ENCODE data around the gene CLIP3. TPM values are rescaled to one million over a fixed set of nuclear protein-coding genes. Genes with fewer than 3 reads are reported as not detected.
"Not testable (repeated sequence)": the region's sequence is repeated elsewhere in the genome, so short reads cannot be mapped to it uniquely, and the experiment has no call there.

The CLIP3 gene
- polyA plus RNA-seq, 2 donors, result 2.8 to 7.3 TPM

- H3K4me3 ChIP-seq (ENCODE audit: low read depth in 1 of 2, low read length in 2 of 2), result no peak overlapping the region
- H3K9me3 ChIP-seq (ENCODE audit: control insufficient read depth in 2 of 2, insufficient read depth in 1 of 2, low read depth in 1 of 2, low read length in 1 of 2), result no peaks in the 10 kb centered on the region
- WGBS, 2 donors, result 87 to 92% methylated on average over 5 of the region's 5 CpGs
- H3K36me3 ChIP-seq (ENCODE audit: control insufficient read depth in 2 of 2, insufficient read depth in 2 of 2, low read length in 1 of 2), result no peaks in the 10 kb centered on the region
- no peaks in the 10 kb centered on the region for H3K27me3 ChIP-seq (ENCODE audit: control insufficient read depth in 1 of 2, insufficient read depth in 2 of 2, low read length in 2 of 2)
- H3K27ac ChIP-seq (ENCODE audit: low read depth in 2 of 2, low read length in 1 of 2), result no peak overlapping the region
- no peaks in the 10 kb centered on the region for H3K4me1 ChIP-seq (ENCODE audit: control insufficient read depth in 2 of 2, insufficient read depth in 2 of 2, low read length in 1 of 2)
These were observed 46.6 kb downstream of the CLIP3 start for GRCh38 chr19:35986111-35986510.

- no peaks in the 10 kb centered on the region for H3K27me3 ChIP-seq (ENCODE audit: control insufficient read depth in 1 of 2, insufficient read depth in 2 of 2, low read length in 2 of 2)
- H3K27ac ChIP-seq (ENCODE audit: low read depth in 2 of 2, low read length in 1 of 2), result no peak overlapping the region
- WGBS, 2 donors, result 71 to 80% methylated on average over 8 of the region's 8 CpGs
- H3K4me1 ChIP-seq (ENCODE audit: control insufficient read depth in 2 of 2, insufficient read depth in 2 of 2, low read length in 1 of 2), result no peaks in the 10 kb centered on the region
- no peak overlapping the region for H3K4me3 ChIP-seq (ENCODE audit: low read depth in 1 of 2, low read length in 2 of 2)
- H3K9me3 ChIP-seq (ENCODE audit: control insufficient read depth in 2 of 2, insufficient read depth in 1 of 2, low read depth in 1 of 2, low read length in 1 of 2), result no peaks in the 10 kb centered on the region
- no peaks in the 10 kb centered on the region for H3K36me3 ChIP-seq (ENCODE audit: control insufficient read depth in 2 of 2, insufficient read depth in 2 of 2, low read length in 1 of 2)
These were observed 49.5 kb downstream of the CLIP3 start for GRCh38 chr19:35983177-35983576.

- 83 to 85% methylated on average over 4 of the region's 4 CpGs for WGBS, 2 donors
- not testable (repeated sequence) for H3K4me3 ChIP-seq (ENCODE audit: low read depth in 1 of 2, low read length in 2 of 2); H3K27me3 ChIP-seq (ENCODE audit: control insufficient read depth in 1 of 2, insufficient read depth in 2 of 2, low read length in 2 of 2)
These were observed 51.7 kb downstream of the CLIP3 start for GRCh38 chr19:35980997-35981396.

GRCh38 chr19:35978832-35979365 lies 53.8 kb downstream of the CLIP3 start:
- no peaks in the 10 kb centered on the region for H3K36me3 ChIP-seq (ENCODE audit: control insufficient read depth in 2 of 2, insufficient read depth in 2 of 2, low read length in 1 of 2)
- WGBS, 2 donors, result 62 to 63% methylated on average over 20 of the region's 20 CpGs
- no peaks in the 10 kb centered on the region for H3K9me3 ChIP-seq (ENCODE audit: control insufficient read depth in 2 of 2, insufficient read depth in 1 of 2, low read depth in 1 of 2, low read length in 1 of 2)
- H3K4me3 ChIP-seq (ENCODE audit: low read depth in 1 of 2, low read length in 2 of 2), result no peak overlapping the region
- no peaks in the 10 kb centered on the region for H3K27me3 ChIP-seq (ENCODE audit: control insufficient read depth in 1 of 2, insufficient read depth in 2 of 2, low read length in 2 of 2)
- H3K27ac ChIP-seq (ENCODE audit: low read depth in 2 of 2, low read length in 1 of 2), result no peak overlapping the region
- no peaks in the 10 kb centered on the region for H3K4me1 ChIP-seq (ENCODE audit: control insufficient read depth in 2 of 2, insufficient read depth in 2 of 2, low read length in 1 of 2)

More at GRCh38 chr19:35980997-35981396, 51.7 kb downstream of the CLIP3 start:
- not testable (repeated sequence) for H3K9me3 ChIP-seq (ENCODE audit: control insufficient read depth in 2 of 2, insufficient read depth in 1 of 2, low read depth in 1 of 2, low read length in 1 of 2); H3K4me1 ChIP-seq (ENCODE audit: control insufficient read depth in 2 of 2, insufficient read depth in 2 of 2, low read length in 1 of 2); H3K36me3 ChIP-seq (ENCODE audit: control insufficient read depth in 2 of 2, insufficient read depth in 2 of 2, low read length in 1 of 2); H3K27ac ChIP-seq (ENCODE audit: low read depth in 2 of 2, low read length in 1 of 2)

- Histone ChIP-seq H3K27me3 (ENCODE audit: control insufficient read depth in 1 of 2, insufficient read depth in 2 of 2, low read length in 2 of 2) (no peaks in the 10 kb centered on the region), H3K9me3 (ENCODE audit: control insufficient read depth in 2 of 2, insufficient read depth in 1 of 2, low read depth in 1 of 2, low read length in 1 of 2) (no peaks in the 10 kb centered on the region), H3K36me3 (ENCODE audit: control insufficient read depth in 2 of 2, insufficient read depth in 2 of 2, low read length in 1 of 2) (no peaks in the 10 kb centered on the region), H3K27ac (ENCODE audit: low read depth in 2 of 2, low read length in 1 of 2) (no peak overlapping the region), H3K4me3 (ENCODE audit: low read depth in 1 of 2, low read length in 2 of 2) (no peak overlapping the region), H3K4me1 (ENCODE audit: control insufficient read depth in 2 of 2, insufficient read depth in 2 of 2, low read length in 1 of 2) (no peaks in the 10 kb centered on the region)
- WGBS, 2 donors, result 45 to 50% methylated on average over 5 of the region's 5 CpGs
These were observed 54.4 kb downstream of the CLIP3 start for GRCh38 chr19:35978271-35978670.

GRCh38 chr19:35977446-35978222 lies 55.0 kb downstream of the CLIP3 start:
- H3K4me1 ChIP-seq (ENCODE audit: control insufficient read depth in 2 of 2, insufficient read depth in 2 of 2, low read length in 1 of 2), result no peaks in the 10 kb centered on the region
- 52 to 56% methylated on average over 14 of the region's 14 CpGs for WGBS, 2 donors
- H3K9me3 ChIP-seq (ENCODE audit: control insufficient read depth in 2 of 2, insufficient read depth in 1 of 2, low read depth in 1 of 2, low read length in 1 of 2), result no peaks in the 10 kb centered on the region
- H3K4me3 ChIP-seq (ENCODE audit: low read depth in 1 of 2, low read length in 2 of 2), result no peak overlapping the region
- no peaks in the 10 kb centered on the region for H3K27me3 ChIP-seq (ENCODE audit: control insufficient read depth in 1 of 2, insufficient read depth in 2 of 2, low read length in 2 of 2)
- no peaks in the 10 kb centered on the region for H3K36me3 ChIP-seq (ENCODE audit: control insufficient read depth in 2 of 2, insufficient read depth in 2 of 2, low read length in 1 of 2)
- H3K27ac ChIP-seq (ENCODE audit: low read depth in 2 of 2, low read length in 1 of 2), result no peak overlapping the region

GRCh38 chr19:35975608-35976214 lies 57.0 kb downstream of the CLIP3 start:
- H3K9me3 ChIP-seq (ENCODE audit: control insufficient read depth in 2 of 2, insufficient read depth in 1 of 2, low read depth in 1 of 2, low read length in 1 of 2), result no peaks in the 10 kb centered on the region
- no peak overlapping the region for H3K4me3 ChIP-seq (ENCODE audit: low read depth in 1 of 2, low read length in 2 of 2)
- H3K27me3 ChIP-seq (ENCODE audit: control insufficient read depth in 1 of 2, insufficient read depth in 2 of 2, low read length in 2 of 2), result no peaks in the 10 kb centered on the region
- no peaks in the 10 kb centered on the region for H3K4me1 ChIP-seq (ENCODE audit: control insufficient read depth in 2 of 2, insufficient read depth in 2 of 2, low read length in 1 of 2)
- no peak overlapping the region for H3K27ac ChIP-seq (ENCODE audit: low read depth in 2 of 2, low read length in 1 of 2)
- H3K36me3 ChIP-seq (ENCODE audit: control insufficient read depth in 2 of 2, insufficient read depth in 2 of 2, low read length in 1 of 2), result no peaks in the 10 kb centered on the region
- 32 to 41% methylated on average over 5 of the region's 5 CpGs for WGBS, 2 donors

GRCh38 chr19:35973487-35973886 lies 59.2 kb downstream of the CLIP3 start:
- 39 to 42% methylated on average over 8 of the region's 8 CpGs for WGBS, 2 donors
- Histone ChIP-seq H3K4me3 (ENCODE audit: low read depth in 1 of 2, low read length in 2 of 2) (no peak overlapping the region), H3K9me3 (ENCODE audit: control insufficient read depth in 2 of 2, insufficient read depth in 1 of 2, low read depth in 1 of 2, low read length in 1 of 2) (no peaks in the 10 kb centered on the region), H3K4me1 (ENCODE audit: control insufficient read depth in 2 of 2, insufficient read depth in 2 of 2, low read length in 1 of 2) (no peaks in the 10 kb centered on the region), H3K27me3 (ENCODE audit: control insufficient read depth in 1 of 2, insufficient read depth in 2 of 2, low read length in 2 of 2) (no peaks in the 10 kb centered on the region), H3K27ac (ENCODE audit: low read depth in 2 of 2, low read length in 1 of 2) (no peak overlapping the region), H3K36me3 (ENCODE audit: control insufficient read depth in 2 of 2, insufficient read depth in 2 of 2, low read length in 1 of 2) (no peaks in the 10 kb centered on the region)

- Histone ChIP-seq H3K4me1 (ENCODE audit: control insufficient read depth in 2 of 2, insufficient read depth in 2 of 2, low read length in 1 of 2) (no peaks in the 10 kb centered on the region), H3K4me3 (ENCODE audit: low read depth in 1 of 2, low read length in 2 of 2) (no peak overlapping the region), H3K27me3 (ENCODE audit: control insufficient read depth in 1 of 2, insufficient read depth in 2 of 2, low read length in 2 of 2) (no peaks in the 10 kb centered on the region), H3K9me3 (ENCODE audit: control insufficient read depth in 2 of 2, insufficient read depth in 1 of 2, low read depth in 1 of 2, low read length in 1 of 2) (no peaks in the 10 kb centered on the region), H3K27ac (ENCODE audit: low read depth in 2 of 2, low read length in 1 of 2) (no peak overlapping the region), H3K36me3 (ENCODE audit: control insufficient read depth in 2 of 2, insufficient read depth in 2 of 2, low read length in 1 of 2) (no peaks in the 10 kb centered on the region)
- 74 to 78% methylated on average over 3 of the region's 3 CpGs for whole genome bisulfite sequencing, 2 donors
These were observed 65.9 kb downstream of the CLIP3 start for GRCh38 chr19:35966771-35967170.

Data from esophagus (tissue), 2 donors.